SU-DHL-6 (cell line): ENCODE results near the gene TTLL8.

Experiments
- CTCF ChIP-seq: fragments of 200-600 bp; sonication (generic); IDR thresholded peaks from one replicate; pipeline ENCODE4 v1.5.1; 2017; ENCODE audit warnings: antibody characterized with exemption, mild to moderate bottlenecking, low read length, moderate library complexity; ENCODE audit not compliant: insufficient read depth, poor library complexity, severe bottlenecking
- EZH2phosphoT487 ChIP-seq: fragments of 200-600 bp; sonication (generic), shearing (Covaris generic); conservative IDR thresholded peaks from 2 replicates; pipeline ENCODE4 v1.6.1; 2018; ENCODE audit warnings: mild to moderate bottlenecking, antibody characterized with exemption, low read length, moderate library complexity, mixed read lengths

GRCh38 chr22:50016988-50017700 is 41.0 kb downstream of the TTLL8 start:
- TF ChIP-seq CTCF (no peak), EZH2phosphoT487 (no peak)
